GM19099 (cell line): ENCODE measurements around the gene CAPN9.

ENCODE experiments used
- POLR2A ChIP-seq: IDR thresholded peaks from 3 replicates; pipeline ENCODE4 v1.6.1; 2011; ENCODE audit warnings: low read depth; ENCODE audit not compliant: insufficient read length; ENCODE audit errors: extremely low read depth

The CAPN9 gene

GRCh38 chr1:230843503-230844309 is 96.5 kb downstream of the CAPN9 start:
- TF ChIP-seq POLR2A: no peak

- no peak for TF ChIP-seq POLR2A
Observed at GRCh38 chr1:230844561-230844960, 97.4 kb downstream of the CAPN9 start.

DNA sequence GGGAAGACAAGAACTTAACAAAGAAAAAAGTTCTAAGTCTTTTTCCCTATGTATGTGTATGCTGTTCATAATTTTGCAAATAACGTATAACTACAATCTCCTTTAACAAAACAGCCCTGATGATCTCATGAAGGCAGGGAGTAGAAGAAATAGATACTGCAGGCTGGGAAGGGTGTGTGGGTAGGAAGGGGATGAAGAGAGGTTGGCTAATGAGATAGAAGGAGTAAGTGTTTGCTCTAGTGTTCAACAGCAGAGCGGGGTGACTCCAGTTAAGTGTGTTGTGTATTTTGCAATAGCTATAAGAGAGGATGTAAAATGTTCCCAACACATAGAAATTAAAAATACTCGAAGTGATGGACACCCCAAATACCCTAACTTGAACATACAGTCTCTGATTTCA is 101.0 kb downstream of the CAPN9 start:
- TF ChIP-seq POLR2A: no peak

DNA sequence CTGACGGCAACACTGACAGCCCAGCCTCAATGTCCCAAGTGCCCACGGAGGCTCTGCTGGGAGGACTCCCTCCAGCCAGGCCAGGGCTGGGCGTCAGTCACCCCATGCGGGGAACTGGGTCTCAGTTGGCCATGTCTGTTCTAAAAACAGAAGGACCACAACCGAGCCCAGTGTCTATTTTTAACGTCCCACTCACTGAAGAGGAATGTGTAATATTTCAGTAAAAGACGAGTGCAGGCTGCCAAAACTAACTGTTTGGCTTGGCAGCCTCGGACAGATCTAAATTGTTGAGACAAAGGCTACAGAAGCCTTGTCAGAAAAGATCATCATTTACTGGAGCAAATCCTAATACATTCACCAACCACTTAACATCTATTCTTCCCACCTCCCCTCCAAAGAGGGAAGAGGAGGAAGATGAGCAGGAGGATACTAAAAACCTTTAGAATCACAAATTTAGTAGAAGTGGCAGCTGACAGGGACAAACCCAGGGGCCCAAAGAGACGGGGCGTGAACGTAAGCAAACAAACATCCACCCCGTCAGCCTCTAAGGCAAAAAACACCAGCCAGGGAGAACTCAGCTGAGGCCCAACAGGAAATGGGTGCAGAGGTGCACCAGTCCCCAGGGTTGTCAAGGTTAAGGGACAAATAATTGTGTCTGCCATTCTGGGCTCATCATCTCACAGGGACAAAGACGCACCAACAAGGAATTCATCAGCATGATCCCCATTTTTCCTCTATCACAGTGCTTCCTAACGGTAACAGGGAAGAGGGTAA is 102.5 kb downstream of the CAPN9 start:
- no peak for TF ChIP-seq POLR2A

GRCh38 chr1:230850547-230850946 is 103.4 kb downstream of the CAPN9 start:
- TF ChIP-seq POLR2A: no peak

GRCh38 chr1:230851291-230851691 is 104.1 kb downstream of the CAPN9 start:
- TF ChIP-seq POLR2A: no peak
